ENCODE measurements around the gene TRIM69. TPM values are rescaled to one million over a fixed set of nuclear protein-coding genes. Genes with fewer than 3 reads are reported as not detected.

The TRIM69 gene
- total and polyA plus RNA-seq, 2 of the 4 experiments (the other 2 are of a cell fraction): 5.3 to 7.7 TPM

DNA sequence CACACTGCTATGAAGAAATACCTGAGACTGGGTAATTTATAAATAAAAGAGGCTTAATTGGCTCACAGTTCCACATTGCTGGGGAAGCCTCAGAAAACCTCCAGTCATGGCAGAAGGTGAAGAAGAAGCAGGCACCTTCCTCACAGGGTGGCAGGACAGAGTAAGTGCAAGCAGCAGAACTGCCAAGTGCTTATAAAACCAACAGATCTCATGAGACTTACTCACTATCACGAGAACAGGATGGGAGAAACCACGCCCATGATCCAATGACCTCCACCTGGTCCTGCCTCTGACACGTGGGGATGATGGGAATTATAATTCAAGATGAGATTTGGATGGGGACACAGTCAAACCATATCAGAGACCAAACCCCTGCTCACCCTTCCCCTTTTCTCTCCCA lies 75.0 kb downstream of the TRIM69 start:
- Histone ChIP-seq H3K14ac (replicated peaks; ENCODE audit: low read depth, low read length) (no peak overlapping the region), H2BK120ac (ENCODE audit: low read depth, low read length) (no peak overlapping the region), H3K18ac (ENCODE audit: low read depth, low read length) (no peak overlapping the region), H3K56ac (ENCODE audit: extremely low read depth, insufficient read depth, low read length) (no peak overlapping the region), H2AK9ac (replicated peaks; ENCODE audit: low read depth, low read length, poor library complexity) (no peak overlapping the region), H2AFZ (replicated peaks; ENCODE audit: low read length, poor library complexity) (no peak overlapping the region), H2BK15ac (ENCODE audit: low read depth, low read length) (no peak overlapping the region), H3K79me1 (ENCODE audit: low read depth in 1 of 2, low read length in 2 of 2) (no peaks in the 10 kb centered on the region), H3K27ac (ENCODE audit: insufficient read depth, low read length) (no peak overlapping the region), H3K23ac (ENCODE audit: low read depth, low read length) (no peak overlapping the region), H2BK20ac (ENCODE audit: low read depth, low read length) (no peak overlapping the region), H2AK5ac (ENCODE audit: low read depth, low read length) (no peak overlapping the region), H3K9me3 (ENCODE audit: control insufficient read depth, insufficient read depth, low read length) (no peaks in the 10 kb centered on the region), H3K4me2 (ENCODE audit: low read depth, low read length) (no peak overlapping the region), H3K4ac (ENCODE audit: low read depth, low read length) (no peak overlapping the region), H4K8ac (ENCODE audit: low read depth in 2 of 2, low read length in 2 of 2) (no peak overlapping the region), H4K20me1 (ENCODE audit: insufficient read depth, low read length) (no peaks in the 10 kb centered on the region), H3K4me1 (ENCODE audit: control insufficient read depth, insufficient read depth, low read length) (no peaks in the 10 kb centered on the region), H3K9me1 (ENCODE audit: insufficient read depth, low read length) (no peaks in the 10 kb centered on the region), H3K36me3 (ENCODE audit: control insufficient read depth, insufficient read depth, low read length) (no peaks in the 10 kb centered on the region), H3K27me3 (ENCODE audit: control insufficient read depth, insufficient read depth, low read length) (peaks cover 14% of the 10 kb centered on the region), H4K5ac (ENCODE audit: low read depth, low read length) (no peak overlapping the region), H4K91ac (ENCODE audit: insufficient read depth, low read depth, low read length) (no peak overlapping the region), H3K4me3 (ENCODE audit: insufficient read depth, low read depth, low read length) (no peak overlapping the region), H2BK5ac (ENCODE audit: low read depth, low read length, poor library complexity, severe bottlenecking) (no peak overlapping the region), H3K9ac (ENCODE audit: low read depth, low read length) (no peak overlapping the region)
- no TSS peak for BruUV-seq (replicated peaks)
- dilution Hi-C loops (cut with HindIII; ENCODE audit: low sequenced_read_pairs, unreplicated experiment): no loop called here
- ChIA-PET POLR2A (ENCODE audit: unreplicated experiment) (no interaction called here), CTCF (no interaction called here)
- in situ Hi-C loops (cut with MboI; ENCODE audit: low sequenced_read_pairs): no loop called here
- DNase-seq (no peak), ATAC-seq (ENCODE audit: low read depth) (no peak)
- no CpG with 5 or more reads among the region's 3 CpGs for WGBS, 2 experiments (ENCODE audit: extremely low coverage in 2 of 2, insufficient read length in 1 of 2)
- intact Hi-C loops (cut with micrococcal nuclease): no loop called here
- TF ChIP-seq MAZ (IDR thresholded peaks at IDR 0.05; ENCODE audit: borderline replicate concordance, low read depth, low read length) (no peak), RCOR1 (IDR thresholded peaks at IDR 0.05; ENCODE audit: insufficient replicate concordance, low read length) (no peak), CEBPB (IDR thresholded peaks at IDR 0.05; ENCODE audit: low read depth, low read length) (no peak), BHLHE40 (IDR thresholded peaks at IDR 0.05; ENCODE audit: low read depth, low read length) (no peak), MAFK (IDR thresholded peaks at IDR 0.05; ENCODE audit: low read depth, low read length) (no peak), RAD21 (IDR thresholded peaks at IDR 0.05; ENCODE audit: low read length) (no peak), NFE2L2 (IDR thresholded peaks at IDR 0.05; ENCODE audit: low read depth, low read length) (no peak)
- TF ChIP-seq, protein P1, sequence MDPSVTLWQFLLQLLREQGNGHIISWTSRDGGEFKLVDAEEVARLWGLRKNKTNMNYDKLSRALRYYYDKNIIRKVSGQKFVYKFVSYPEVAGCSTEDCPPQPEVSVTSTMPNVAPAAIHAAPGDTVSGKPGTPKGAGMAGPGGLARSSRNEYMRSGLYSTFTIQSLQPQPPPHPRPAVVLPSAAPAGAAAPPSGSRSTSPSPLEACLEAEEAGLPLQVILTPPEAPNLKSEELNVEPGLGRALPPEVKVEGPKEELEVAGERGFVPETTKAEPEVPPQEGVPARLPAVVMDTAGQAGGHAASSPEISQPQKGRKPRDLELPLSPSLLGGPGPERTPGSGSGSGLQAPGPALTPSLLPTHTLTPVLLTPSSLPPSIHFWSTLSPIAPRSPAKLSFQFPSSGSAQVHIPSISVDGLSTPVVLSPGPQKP (IDR thresholded peaks at IDR 0.05; ENCODE audit: borderline replicate concordance, low read depth, low read length): no peak
- TF ChIP-seq, protein P2, sequence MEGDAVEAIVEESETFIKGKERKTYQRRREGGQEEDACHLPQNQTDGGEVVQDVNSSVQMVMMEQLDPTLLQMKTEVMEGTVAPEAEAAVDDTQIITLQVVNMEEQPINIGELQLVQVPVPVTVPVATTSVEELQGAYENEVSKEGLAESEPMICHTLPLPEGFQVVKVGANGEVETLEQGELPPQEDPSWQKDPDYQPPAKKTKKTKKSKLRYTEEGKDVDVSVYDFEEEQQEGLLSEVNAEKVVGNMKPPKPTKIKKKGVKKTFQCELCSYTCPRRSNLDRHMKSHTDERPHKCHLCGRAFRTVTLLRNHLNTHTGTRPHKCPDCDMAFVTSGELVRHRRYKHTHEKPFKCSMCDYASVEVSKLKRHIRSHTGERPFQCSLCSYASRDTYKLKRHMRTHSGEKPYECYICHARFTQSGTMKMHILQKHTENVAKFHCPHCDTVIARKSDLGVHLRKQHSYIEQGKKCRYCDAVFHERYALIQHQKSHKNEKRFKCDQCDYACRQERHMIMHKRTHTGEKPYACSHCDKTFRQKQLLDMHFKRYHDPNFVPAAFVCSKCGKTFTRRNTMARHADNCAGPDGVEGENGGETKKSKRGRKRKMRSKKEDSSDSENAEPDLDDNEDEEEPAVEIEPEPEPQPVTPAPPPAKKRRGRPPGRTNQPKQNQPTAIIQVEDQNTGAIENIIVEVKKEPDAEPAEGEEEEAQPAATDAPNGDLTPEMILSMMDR (conservative IDR thresholded peaks at IDR 0.05; ENCODE audit: low read depth, low read length): no peak

Data from IMR-90 (cell line).